ENCODE results near the gene PALM3.
A peak's percentile ranks its signal among the peaks of the same experiment; 100 is the strongest.

Gene PALM3

GRCh38 chr19:14089662-14090508 is 28.0 kb upstream of the PALM3 start:
- peak; percentile 43 for DNase-seq

GRCh38 chr19:14089412-14089661 is 27.5 kb upstream of the PALM3 start:
- DNase-seq = no peak

GRCh38 chr19:14088634-14089411 is 26.9 kb upstream of the PALM3 start:
- no peak for DNase-seq

- no peak for DNase-seq
These were observed 24.2 kb upstream of the PALM3 start for GRCh38 chr19:14086098-14086497.

- no peak for DNase-seq
These were observed 23.6 kb upstream of the PALM3 start, which contains the start of gene C19orf67 for GRCh38 chr19:14085309-14085995. TSS of gene C19orf67 (minus strand) at chr19:14085783. CDS start at chr19:14085627, 156 bp downstream.

- DNase-seq = no peak
These were observed 20.7 kb upstream of the PALM3 start for GRCh38 chr19:14082675-14082960.

- no peak for DNase-seq
These were observed 20.2 kb upstream of the PALM3 start for GRCh38 chr19:14081797-14082674.

- peak; percentile 74 for DNase-seq
These were observed 19.3 kb upstream of the PALM3 start for GRCh38 chr19:14080887-14081796.

GRCh38 chr19:14078411-14078810 is 16.5 kb upstream of the PALM3 start:
- no peak for DNase-seq

GRCh38 chr19:14073925-14074838 is 12.3 kb upstream of the PALM3 start:
- DNase-seq = no peak

GRCh38 chr19:14073261-14073924 is 11.5 kb upstream of the PALM3 start:
- DNase-seq = peak; percentile 66

- DNase-seq = no peak
These were observed 10.8 kb upstream of the PALM3 start, which contains the start of gene MISP3 for GRCh38 chr19:14072535-14073260. TSS of gene MISP3 (plus strand) at chr19:14072786. CDS start at chr19:14073310, 524 bp downstream.

GRCh38 chr19:14070268-14071050 is 8.6 kb upstream of the PALM3 start:
- no peak for DNase-seq

GRCh38 chr19:14066134-14066533 is 4.3 kb upstream of the PALM3 start:
- DNase-seq = no peak

- no peak for DNase-seq
These were observed 1.2 kb upstream of the PALM3 start for GRCh38 chr19:14063105-14063504.

GRCh38 chr19:14062558-14062855 is 631 bp upstream of the PALM3 start:
- DNase-seq = no peak

GRCh38 chr19:14061081-14061749 is 661 bp downstream of the PALM3 start:
- DNase-seq = no peak

GRCh38 chr19:14059652-14060155 is 2.2 kb downstream of the PALM3 start:
- no peak for DNase-seq

Measured in activated gamma-delta T cell (primary cell).